ENCODE measurements around the gene HIGD2B.
"Not testable (repeated sequence)": the region's sequence is repeated elsewhere in the genome, so short reads cannot be mapped to it uniquely, and the experiment has no call there.

The HIGD2B gene

DNA sequence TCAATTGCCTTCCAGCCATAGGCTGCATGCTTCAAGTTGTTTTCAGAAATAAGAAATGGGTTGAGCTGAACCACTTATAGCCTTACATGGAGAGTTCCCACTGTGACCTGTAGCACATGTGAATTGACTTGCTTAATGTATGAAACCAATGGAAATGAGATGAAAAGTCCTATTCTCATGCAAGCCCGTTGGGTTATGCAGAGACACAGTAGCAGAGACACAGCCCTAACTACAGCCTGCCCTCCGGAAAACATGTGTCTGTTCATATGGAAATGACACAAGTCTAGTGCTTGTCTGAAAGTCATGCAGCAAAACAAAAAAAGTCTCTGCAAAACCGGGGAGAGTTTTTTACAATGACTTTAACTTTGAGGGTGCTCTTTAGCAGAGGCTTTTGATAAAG is 14.5 kb downstream of the HIGD2B start:
- no peak for DNase-seq

DNA sequence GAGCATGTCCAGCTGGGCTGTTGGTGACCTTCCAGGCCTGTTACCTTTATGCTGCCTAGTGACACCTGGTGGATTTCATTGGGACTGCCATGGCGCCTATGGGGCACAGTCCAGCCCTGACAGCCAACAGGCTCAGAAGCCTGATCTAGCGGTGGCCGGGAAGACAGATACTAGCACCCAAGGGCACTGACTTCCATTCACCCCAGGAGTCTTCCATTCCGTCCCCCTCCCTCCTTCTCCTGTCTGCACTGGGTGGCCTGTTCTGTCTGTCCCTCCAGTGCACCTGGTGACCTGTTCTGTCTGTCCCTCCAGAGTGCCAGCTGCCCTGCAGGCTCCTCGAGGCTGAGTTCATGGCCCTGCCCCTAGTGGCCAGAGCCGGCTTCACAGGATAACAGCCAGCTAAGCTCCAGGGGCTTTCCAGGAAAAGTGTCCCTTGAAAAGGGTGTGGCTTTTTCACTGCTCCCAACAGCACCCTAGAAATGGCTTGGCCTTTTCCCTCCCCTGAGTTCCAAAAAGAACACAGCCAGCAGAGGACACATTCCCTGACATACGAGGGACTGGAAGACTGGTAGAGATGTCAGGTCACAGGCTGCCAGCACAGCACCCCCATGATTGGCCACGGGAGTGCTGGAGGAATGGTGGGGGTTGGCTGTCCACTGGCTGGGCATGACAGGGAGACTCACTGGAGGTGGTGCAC is 15.2 kb downstream of the HIGD2B start:
- not testable (repeated sequence) for DNase-seq

GRCh38 chr15:72669803-72670202 is 16.2 kb downstream of the HIGD2B start:
- not testable (repeated sequence) for DNase-seq

DNA sequence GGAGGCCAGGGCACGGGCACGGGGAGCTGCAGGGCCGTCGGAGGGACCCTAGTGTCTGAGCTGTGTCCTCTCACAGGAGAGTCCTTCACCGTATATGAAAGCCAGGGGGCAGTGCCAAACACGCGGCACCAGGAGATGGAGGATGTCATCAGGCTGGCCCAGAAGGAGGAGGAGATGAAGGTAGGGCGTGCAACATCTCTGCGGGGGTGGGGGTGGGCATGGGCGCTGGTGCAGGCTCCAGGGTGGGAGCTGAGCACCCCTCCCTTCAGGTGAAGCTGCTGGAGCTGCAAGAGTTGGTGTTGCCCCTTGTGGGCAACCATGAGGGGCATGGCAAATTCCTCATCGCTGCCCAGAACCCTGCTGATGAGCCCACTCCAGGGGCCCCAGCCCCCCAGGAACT is 20.3 kb downstream of the HIGD2B start:
- DNase-seq: not testable (repeated sequence)

DNA sequence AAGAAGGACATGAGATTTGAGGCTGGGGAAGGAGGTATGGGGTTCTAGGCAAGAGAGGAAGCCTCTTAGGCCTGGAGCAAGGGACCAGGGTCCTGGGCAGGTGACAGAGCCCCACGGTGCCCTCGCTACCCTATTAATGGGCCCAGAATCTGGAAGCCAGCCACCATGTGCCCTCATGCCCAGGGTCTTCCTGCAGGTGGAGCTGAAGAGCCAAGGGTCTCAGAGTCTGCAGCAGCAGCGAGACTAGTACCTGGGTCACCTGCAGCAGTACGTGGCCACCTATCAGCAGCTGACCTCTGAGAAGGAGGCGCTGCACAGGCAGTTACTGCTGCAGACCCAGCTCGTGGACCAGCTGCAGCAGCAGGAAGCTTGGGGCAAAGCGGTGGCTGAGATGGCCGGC is 22.1 kb downstream of the HIGD2B start:
- DNase-seq: not testable (repeated sequence)

GRCh38 chr15:72661081-72661480 is 24.9 kb downstream of the HIGD2B start:
- DNase-seq: not testable (repeated sequence)

- DNase-seq: not testable (repeated sequence)
Measured at GRCh38 chr15:72656014-72656413, 30.0 kb downstream of the HIGD2B start.

DNA sequence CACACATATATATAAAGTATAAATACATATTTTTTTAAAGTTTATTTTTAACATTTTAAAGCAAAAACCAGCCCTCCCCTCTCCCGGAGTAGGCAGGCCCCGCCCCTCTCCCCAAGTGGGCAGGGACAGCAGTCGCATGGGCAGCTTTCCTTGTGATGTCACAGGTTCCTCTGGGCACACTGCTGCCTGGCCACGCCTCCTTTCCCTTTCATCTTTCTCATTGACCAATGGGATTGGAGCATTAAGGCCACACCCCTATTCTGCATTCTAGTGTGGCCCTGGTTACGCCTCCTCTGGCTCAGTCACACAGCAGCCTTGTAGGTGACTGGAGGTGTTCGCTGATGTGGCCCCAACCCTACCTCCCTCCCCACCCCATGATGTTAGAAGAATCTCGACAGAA is 31.6 kb downstream of the HIGD2B start, which contains the start of gene GOLGA6B:
GOLGA6B (plus strand) TSS at position 301 of the 400 bp plus-strand sequence; CDS start at position 342, 41 bp downstream.
- not testable (repeated sequence) for DNase-seq

DNA sequence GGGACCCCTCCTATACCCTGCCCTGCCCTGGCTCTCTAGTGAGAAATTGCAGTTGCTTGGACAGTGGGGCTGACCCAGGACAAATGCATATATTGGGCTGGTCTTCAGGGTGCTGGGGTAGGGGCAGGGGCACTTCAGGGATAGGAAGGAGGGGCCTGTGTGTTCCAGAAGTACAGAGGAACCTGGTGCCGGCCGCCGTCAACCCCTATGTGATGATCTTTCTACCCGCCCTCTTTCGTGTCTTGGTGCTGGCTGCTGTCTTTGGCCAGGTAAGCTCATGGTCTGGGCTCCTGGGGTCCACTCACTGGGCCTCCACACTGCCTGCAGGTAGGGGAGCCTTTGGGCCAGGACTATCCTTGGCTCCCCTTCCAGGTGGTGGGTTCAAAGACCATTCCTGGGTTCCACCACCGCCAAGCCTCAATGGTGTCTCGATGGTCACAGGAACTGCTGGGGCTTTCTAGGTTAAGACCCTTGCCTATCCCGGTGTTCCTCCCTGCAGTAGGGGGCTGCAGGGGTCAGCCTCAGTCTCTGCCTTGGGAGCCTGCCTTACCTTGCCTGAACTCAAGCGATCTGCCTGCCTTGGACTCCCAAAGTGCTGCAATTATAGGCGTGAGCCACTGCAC is 37.2 kb downstream of the HIGD2B start:
- not testable (repeated sequence) for DNase-seq

DNA sequence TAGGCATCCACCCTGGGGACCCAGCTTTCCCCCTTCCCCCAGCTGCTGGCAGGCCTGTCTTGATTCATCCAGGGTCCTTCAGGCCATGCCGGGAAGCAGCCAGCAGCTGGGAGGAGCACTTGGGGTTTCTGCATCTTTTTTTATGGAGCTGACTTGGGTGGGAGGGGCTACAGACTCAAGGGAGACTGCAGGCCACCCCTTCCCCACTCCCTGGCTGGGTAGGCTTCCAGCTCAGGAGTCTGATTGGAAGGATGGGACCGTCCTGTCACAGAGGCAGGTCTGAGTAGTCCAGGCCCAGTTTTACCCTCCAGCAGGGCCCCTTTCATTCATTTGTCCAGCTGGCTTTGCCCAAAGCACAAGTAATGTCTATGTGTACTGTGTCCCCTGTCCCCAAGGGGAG is 43.7 kb downstream of the HIGD2B start:
- DNase-seq: not testable (repeated sequence)

DNA sequence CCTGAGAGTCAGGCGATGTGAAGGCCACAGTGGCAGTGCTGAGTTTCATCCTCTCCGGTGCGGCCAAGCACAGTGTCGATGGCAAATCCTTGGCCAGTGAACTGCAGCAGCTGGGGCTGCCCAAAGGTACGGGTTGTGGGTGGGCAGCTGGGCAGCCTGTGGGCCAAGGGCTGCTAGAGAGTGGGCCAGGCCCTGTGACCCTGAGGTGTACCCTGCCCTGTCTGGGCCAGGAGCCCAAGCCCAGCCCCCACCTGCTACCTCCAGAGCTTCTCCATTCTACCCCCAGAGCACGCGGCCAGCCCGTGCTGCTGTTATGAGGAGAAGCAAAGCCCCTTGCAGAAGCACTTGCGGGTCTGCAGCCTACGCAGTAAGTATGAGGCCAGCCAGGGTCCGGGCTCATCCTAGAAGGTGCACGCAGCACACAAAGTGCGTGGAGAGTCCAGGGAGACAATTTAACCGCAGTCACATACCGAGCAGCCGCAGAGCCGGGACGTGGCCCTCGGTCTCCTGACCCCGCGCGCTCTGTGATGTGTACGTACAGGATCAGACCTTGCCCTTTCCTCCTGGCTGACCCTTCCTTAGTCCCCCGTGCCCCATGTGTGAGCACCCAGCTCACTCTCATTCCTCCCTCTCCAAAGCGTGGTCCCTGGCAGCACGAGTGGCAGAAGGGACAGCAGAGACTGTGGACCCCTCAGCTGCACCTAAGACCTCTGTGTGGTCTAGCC is 46.1 kb downstream of the HIGD2B start:
- not testable (repeated sequence) for DNase-seq

DNA sequence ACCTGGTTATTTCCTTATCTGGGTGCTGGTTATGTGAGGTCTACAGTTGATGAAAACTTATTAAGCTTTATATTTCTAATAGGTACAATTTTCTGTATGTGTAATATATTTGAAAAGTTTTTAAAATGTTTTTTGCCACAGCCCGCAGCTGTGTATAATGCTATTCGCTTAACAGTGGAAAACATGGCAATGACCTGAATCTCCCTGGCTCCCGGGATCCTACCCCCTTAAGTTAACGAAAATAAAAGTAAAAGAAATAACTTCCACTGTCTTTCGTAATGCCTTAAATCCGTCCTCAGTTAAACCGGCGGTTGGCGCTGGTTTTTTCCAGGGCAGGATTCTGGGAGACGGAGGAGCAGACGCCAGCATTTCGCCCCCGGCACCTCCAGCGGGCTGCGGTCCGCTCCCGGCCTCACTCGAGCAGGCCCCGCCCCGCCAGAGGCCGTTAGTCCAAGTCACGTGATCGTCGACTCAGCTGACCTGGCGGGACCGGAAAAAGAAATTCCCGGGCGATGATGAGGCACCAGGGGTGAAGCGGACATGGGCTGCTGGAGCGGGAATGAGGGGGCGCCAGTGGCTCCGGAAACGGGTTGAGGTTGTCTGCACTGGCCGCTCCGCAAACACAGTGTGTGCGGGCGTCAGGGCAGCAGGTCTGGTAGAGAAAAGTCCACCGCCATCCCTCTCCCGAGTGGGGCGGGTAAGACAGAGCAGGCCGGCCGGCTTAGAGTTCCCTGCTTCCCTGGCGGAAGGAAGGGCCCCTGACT is 49.3 kb downstream of the HIGD2B start:
- not testable (repeated sequence) for DNase-seq

GRCh38 chr15:72629068-72629570 is 56.9 kb downstream of the HIGD2B start:
- not testable (repeated sequence) for DNase-seq

DNA sequence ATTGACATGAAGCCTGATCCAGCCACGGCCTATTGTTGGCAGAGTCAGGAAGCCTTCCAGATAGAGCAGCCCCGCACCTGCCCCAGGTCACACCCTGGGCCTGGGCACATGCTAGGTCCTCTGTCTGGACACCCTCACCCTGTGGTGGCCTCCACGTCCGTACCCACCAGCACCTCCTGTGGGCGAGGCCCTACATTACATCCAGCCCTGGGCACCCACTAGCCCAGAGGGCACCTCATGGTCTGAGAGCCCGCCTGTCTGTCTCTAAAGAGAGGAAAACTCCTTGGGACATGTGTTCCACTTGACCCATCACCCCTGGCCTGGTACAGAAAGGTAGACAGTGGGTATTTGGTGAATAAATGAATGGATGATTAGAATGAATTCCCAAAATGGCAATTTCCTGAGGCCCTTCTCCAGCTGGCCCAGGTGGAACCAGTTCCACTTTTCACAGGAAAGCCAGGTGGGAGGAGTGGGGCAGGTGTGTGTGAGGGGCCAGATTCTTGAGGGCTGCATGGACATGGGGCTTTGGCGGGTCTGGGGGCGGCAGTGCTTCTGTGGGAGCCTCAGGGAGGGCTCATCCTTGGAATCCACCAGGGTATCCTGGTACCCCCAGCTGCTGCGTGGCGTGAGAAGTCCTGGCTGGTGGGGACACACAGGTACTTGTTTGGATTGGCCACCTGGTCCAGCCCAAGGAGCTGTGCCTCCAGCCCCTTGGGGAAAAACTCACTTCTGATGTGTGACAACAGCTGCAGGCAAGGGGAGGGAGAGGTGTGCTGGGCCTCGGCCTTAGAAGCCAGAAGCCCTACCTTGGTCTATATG is 57.5 kb downstream of the HIGD2B start:
- not testable (repeated sequence) for DNase-seq

DNA sequence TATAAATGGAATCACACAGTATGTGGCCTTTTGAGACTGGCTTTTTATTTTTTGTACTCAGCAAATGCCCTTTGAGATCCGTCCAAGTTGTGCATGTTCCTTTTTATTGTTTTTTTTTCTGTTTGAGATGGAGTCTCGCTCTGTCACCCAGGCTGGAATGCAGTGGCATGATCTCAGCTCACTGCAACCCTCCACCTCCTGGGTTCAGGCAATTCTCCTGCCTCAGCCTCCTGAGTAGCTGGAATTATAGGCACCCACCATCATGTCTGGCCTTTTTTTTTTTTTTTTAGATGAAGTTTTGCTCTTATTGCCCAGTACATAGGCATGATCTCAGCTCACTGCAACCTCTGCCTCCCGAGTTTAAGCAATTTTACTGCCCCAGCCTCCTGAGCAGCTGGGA is 59.8 kb downstream of the HIGD2B start:
- DNase-seq: not testable (repeated sequence)
